VCaP (cell line): Measurements from ENCODE around the gene FRMD4B.

Source experiments
- H3K27ac ChIP-seq: fragments of 450-650 bp; 2 replicates; pipeline ENCODE4 v1.5.1; 2017
- TF ChIP-seq, protein P1 (sequence below): fragments of 450-650 bp; conservative IDR thresholded peaks from 2 replicates; pipeline ENCODE4 v1.5.1; 2017; ENCODE audit warnings: mild to moderate bottlenecking, moderate library complexity

FRMD4B gene

DNA sequence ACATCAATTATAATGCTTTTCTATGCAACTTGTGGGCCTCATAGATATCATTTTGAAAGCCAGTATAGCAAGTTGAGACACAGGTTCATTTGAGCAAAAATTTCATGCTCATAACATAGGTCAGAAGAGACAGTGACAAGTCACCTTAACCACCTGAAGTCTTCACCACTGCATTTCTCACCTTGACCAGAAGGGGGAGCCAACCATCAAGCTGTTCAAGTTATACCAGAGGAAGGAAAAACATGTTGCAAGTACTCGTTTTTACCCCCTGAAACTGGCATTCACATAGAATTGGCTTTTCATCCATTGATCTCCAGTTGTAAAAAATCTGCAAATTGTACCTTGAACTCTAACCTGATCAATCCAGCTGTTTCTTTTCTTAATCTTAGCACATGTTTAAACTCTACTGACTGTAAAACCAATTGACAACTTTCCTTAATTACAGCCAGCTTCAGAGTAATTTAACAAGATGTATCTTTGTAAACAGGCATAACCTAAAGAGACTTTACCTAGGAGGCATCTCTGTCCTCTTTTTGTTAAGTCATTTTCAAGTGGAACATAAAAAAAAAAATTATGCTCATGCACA is 264.9 kb downstream of the FRMD4B start:
- no peak overlapping the region for H3K27ac ChIP-seq
- TF ChIP-seq, protein P1, sequence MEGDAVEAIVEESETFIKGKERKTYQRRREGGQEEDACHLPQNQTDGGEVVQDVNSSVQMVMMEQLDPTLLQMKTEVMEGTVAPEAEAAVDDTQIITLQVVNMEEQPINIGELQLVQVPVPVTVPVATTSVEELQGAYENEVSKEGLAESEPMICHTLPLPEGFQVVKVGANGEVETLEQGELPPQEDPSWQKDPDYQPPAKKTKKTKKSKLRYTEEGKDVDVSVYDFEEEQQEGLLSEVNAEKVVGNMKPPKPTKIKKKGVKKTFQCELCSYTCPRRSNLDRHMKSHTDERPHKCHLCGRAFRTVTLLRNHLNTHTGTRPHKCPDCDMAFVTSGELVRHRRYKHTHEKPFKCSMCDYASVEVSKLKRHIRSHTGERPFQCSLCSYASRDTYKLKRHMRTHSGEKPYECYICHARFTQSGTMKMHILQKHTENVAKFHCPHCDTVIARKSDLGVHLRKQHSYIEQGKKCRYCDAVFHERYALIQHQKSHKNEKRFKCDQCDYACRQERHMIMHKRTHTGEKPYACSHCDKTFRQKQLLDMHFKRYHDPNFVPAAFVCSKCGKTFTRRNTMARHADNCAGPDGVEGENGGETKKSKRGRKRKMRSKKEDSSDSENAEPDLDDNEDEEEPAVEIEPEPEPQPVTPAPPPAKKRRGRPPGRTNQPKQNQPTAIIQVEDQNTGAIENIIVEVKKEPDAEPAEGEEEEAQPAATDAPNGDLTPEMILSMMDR: peak; percentile 97
